ENCODE results near the gene PLIN4. TPM values are rescaled to one million over a fixed set of nuclear protein-coding genes. Genes with fewer than 3 reads are reported as not detected.
"Not testable (repeated sequence)": the region's sequence is repeated elsewhere in the genome, so short reads cannot be mapped to it uniquely, and the experiment has no call there.

PLIN4 gene
- polyA plus RNA-seq, 1 experiment = 0.07 TPM

DNA sequence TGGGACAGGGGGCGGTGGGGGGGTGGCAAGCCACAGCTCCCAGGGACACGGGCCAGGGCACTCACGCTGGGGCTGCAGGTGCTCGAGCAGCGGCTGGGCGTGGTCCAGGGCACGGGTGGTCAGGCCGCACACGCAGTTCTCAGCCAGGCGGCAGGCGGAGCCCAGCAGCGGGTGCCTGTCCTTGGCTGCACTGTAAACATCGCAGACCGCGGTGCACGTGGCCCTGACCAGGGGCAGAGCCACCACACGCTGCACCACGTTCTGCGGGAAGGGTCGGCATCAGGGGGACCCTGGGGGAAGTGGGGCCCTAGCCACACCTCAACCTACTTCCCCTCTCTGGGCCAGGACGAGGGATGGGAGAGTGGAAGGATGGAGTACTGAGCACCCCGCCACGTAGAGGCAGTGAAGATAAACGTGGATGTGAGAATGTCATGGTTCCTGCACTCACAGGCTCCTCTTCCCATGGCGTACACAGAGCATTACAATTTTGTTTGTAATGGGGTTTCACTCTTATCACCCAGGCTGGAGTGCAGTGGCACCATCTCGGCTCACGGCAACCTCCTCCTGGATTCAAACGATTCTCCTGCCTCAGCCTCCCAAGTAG lies 13.4 kb upstream of the PLIN4 start:
- POLR2A ChIA-PET = interaction anchor here (0.7 kb wide), 1 partner anchor 16 kb away, joined by 5 read pairs; no protein-coding TSS in a partner anchor
- peaks cover 21% of the 10 kb centered on the region for H3K27me3 ChIP-seq (ENCODE audit: control insufficient read depth, insufficient read depth, low read length)
- no peaks in the 10 kb centered on the region; the same call in 1 of the 2 replicates for H3K9me3 ChIP-seq (ENCODE audit: control insufficient read depth, insufficient read depth, low read length)
- TF ChIP-seq, protein P1, sequence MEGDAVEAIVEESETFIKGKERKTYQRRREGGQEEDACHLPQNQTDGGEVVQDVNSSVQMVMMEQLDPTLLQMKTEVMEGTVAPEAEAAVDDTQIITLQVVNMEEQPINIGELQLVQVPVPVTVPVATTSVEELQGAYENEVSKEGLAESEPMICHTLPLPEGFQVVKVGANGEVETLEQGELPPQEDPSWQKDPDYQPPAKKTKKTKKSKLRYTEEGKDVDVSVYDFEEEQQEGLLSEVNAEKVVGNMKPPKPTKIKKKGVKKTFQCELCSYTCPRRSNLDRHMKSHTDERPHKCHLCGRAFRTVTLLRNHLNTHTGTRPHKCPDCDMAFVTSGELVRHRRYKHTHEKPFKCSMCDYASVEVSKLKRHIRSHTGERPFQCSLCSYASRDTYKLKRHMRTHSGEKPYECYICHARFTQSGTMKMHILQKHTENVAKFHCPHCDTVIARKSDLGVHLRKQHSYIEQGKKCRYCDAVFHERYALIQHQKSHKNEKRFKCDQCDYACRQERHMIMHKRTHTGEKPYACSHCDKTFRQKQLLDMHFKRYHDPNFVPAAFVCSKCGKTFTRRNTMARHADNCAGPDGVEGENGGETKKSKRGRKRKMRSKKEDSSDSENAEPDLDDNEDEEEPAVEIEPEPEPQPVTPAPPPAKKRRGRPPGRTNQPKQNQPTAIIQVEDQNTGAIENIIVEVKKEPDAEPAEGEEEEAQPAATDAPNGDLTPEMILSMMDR (IDR thresholded peaks at IDR 0.05; ENCODE audit: low read depth, low read length) = no peak
- no peak for DNase-seq (ENCODE audit: low read depth, low spot score)
- H3K4me3 ChIP-seq (ENCODE audit: low read depth, low read length) = no peak overlapping the region
- H3K27ac ChIP-seq (ENCODE audit: low read depth, low read length) = no peak overlapping the region
- CTCF ChIA-PET = interaction anchor here (1.5 kb wide), 1 partner anchor 105 kb away, joined by 3 read pairs; no protein-coding TSS in a partner anchor

DNA sequence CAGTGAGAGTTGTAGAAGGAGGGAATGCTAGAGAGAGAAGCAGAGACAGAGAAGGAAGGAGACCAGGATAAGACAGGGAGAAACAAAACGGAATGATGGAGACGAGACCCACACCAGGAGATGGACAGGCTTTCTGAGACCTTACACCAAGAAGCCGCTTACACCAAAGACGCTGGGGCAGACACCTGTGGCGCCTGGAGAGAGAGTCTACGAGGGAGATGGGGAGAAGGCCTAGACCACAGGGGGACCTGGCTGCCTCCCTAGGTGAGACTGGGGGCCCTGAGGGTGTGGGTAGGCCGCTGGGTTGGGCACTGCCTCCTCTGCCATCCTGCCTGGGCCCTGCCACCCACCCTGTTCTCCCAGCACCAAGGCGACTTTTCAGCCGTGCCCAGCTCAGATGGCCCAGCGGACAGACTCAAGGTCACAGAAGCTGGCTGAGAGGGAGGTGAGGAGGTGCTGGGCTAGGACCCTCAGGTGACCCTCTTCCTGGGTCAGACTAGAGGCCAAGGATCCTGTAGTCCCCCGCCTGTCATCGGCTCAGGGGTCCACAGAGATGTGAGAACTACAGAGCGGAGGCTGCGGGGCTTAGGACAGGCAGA lies 11.7 kb upstream of the PLIN4 start:
- TF ChIP-seq, protein P1 (IDR thresholded peaks at IDR 0.05; ENCODE audit: low read depth, low read length) = no peak
- no peak for DNase-seq (ENCODE audit: low read depth, low spot score)
- ChIA-PET CTCF (no interaction called here), POLR2A (interaction anchor here (0.7 kb wide), 1 partner anchor 58 kb away, joined by 4 read pairs; the partner anchor contains the start of gene HDGFL2)
- Histone ChIP-seq H3K9me3 (ENCODE audit: control insufficient read depth, insufficient read depth, low read length) (no peaks in the 10 kb centered on the region; the same call in 1 of the 2 replicates), H3K4me3 (ENCODE audit: low read depth, low read length) (no peak overlapping the region), H3K27me3 (ENCODE audit: control insufficient read depth, insufficient read depth, low read length) (peaks cover 18% of the 10 kb centered on the region), H3K27ac (ENCODE audit: low read depth, low read length) (no peak overlapping the region)

DNA sequence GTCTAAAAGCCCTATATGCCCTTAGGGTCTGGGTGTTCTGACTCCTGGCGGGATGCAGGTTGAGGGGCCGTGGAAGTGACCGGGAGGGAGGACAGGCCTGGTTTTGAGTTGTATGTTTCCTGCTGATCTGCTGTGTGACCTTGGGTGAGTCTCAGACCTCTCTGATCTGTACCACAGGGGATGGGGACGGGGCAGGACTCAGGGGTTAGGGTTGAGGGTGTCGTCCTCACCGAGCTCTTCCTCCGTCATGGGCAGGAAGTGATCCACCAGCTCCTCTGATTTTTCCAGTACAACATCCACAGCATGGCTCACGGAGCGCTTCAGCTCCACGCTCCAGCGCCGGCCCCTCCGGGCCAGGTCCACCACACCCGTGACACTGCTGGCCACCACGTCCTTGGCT lies 10.6 kb upstream of the PLIN4 start:
- Histone ChIP-seq H3K9me3 (ENCODE audit: control insufficient read depth, insufficient read depth, low read length) (no peaks in the 10 kb centered on the region; the same call in 1 of the 2 replicates), H3K4me3 (ENCODE audit: low read depth, low read length) (no peak overlapping the region), H3K27me3 (ENCODE audit: control insufficient read depth, insufficient read depth, low read length) (peaks cover 11% of the 10 kb centered on the region), H3K27ac (ENCODE audit: low read depth, low read length) (no peak overlapping the region)
- ChIA-PET CTCF (no interaction called here), POLR2A (no interaction called here)
- no peak for DNase-seq (ENCODE audit: low read depth, low spot score)
- TF ChIP-seq, protein P1 (IDR thresholded peaks at IDR 0.05; ENCODE audit: low read depth, low read length) = no peak

DNA sequence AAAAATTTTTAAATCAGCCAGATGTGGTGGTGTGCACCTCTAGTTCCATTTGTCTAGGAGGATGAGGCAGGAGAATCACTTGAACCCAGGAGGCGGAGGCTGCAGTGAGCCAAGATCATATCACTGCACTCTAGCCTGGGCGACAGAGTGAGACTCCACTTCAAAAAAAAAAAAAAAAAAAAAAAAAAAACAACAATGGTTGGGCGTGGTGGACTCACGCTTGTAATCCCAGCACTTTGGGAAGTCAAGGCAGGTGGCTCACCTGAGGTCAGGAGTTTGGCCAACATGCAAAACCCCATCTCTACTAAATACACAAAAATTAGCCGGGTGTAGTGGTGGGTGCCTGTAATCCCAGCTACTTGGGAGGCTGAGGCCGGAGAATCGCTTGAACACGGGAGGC lies 9.1 kb upstream of the PLIN4 start:
- POLR2A ChIA-PET; H3K4me3 ChIP-seq (ENCODE audit: low read depth, low read length); H3K27ac ChIP-seq (ENCODE audit: low read depth, low read length); DNase-seq (ENCODE audit: low read depth, low spot score); H3K9me3 ChIP-seq (ENCODE audit: control insufficient read depth, insufficient read depth, low read length); H3K27me3 ChIP-seq (ENCODE audit: control insufficient read depth, insufficient read depth, low read length); CTCF ChIA-PET: not testable (repeated sequence)

DNA sequence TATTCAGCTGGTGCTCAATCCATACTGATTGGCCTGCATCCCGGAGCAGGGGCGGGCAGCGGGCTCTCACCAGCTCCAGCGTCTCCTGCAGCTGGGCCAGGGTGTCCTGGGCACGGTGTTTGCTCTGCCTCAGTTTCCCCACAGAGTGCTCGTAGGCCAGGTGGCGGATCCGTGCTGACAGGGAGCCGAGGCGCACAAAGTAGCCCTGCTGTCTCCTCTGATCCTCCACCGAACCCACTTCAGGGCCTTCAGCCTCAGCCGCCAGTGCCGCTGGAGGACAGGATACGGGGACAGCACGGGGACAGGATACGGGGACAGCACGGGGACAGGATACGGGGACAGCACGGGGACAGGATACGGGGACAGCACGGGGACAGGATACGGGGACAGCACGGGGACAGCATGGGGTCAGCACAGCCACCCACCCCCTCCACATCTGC lies 7.3 kb upstream of the PLIN4 start:
- POLR2A ChIA-PET = no interaction called here

More for the DNA sequence above, 7.3 kb upstream of the PLIN4 start:
- Histone ChIP-seq H3K4me3 (ENCODE audit: low read depth, low read length) (no peak overlapping the region), H3K9me3 (ENCODE audit: control insufficient read depth, insufficient read depth, low read length) (no peaks in the 10 kb centered on the region; the same call in 1 of the 2 replicates), H3K27ac (ENCODE audit: low read depth, low read length) (no peak overlapping the region), H3K27me3 (ENCODE audit: control insufficient read depth, insufficient read depth, low read length) (peaks cover 12% of the 10 kb centered on the region)
- no peak for DNase-seq (ENCODE audit: low read depth, low spot score)
- TF ChIP-seq, protein P1 (IDR thresholded peaks at IDR 0.05; ENCODE audit: low read depth, low read length) = no peak
- CTCF ChIA-PET = interaction anchor here (0.6 to 1.8 kb wide), 15 partner anchors 9 to 259 kb away, joined by 3 to 13 read pairs (median 5); partner anchors contain the start of genes HDGFL2 and PLIN5
